HEK293 (cell line): ENCODE measurements around the gene OR6C4.
"Not testable (repeated sequence)": the region's sequence is repeated elsewhere in the genome, so short reads cannot be mapped to it uniquely, and the experiment has no call there.

Experiments
- BCL11A ChIP-seq: fragments of 450-650 bp; formaldehyde crosslinking; IDR thresholded peaks from 2 replicates; pipeline ENCODE4 v1.5.1; 2016; ENCODE audit warnings: low read depth, missing biosample characterization, missing genetic modification characterization
- HOXC10 ChIP-seq: sonication (generic); formaldehyde crosslinking; IDR thresholded peaks from 2 replicates; pipeline ENCODE4 v1.8.1; 2023; ENCODE audit warnings: mild to moderate bottlenecking, missing genetic modification reagents
- SP2 ChIP-seq: fragments of 450-650 bp; formaldehyde crosslinking; IDR thresholded peaks from 2 replicates; pipeline ENCODE4 v1.5.1; 2016; ENCODE audit warnings: missing biosample characterization, missing genetic modification characterization
- TCF7L2 ChIP-seq: IDR thresholded peaks from 2 replicates; pipeline ENCODE4 v1.6.1; 2011; ENCODE audit warnings: low read depth, mild to moderate bottlenecking, inconsistent platforms, low read length, moderate library complexity, borderline replicate concordance
- YY1 ChIP-seq: fragments of 450-650 bp; formaldehyde crosslinking; IDR thresholded peaks from 2 replicates; pipeline ENCODE4 v1.5.1; 2018; ENCODE audit warnings: missing biosample characterization, missing genetic modification characterization
- ZBTB1 ChIP-seq: fragments of 450-650 bp; formaldehyde crosslinking; IDR thresholded peaks from 2 replicates; pipeline ENCODE4 v1.5.1; 2016; ENCODE audit warnings: missing biosample characterization, missing genetic modification characterization
- ZNF335 ChIP-seq: fragments of 450-650 bp; formaldehyde crosslinking; conservative IDR thresholded peaks from 2 replicates; pipeline ENCODE4 v1.5.1; 2016; ENCODE audit warnings: missing biosample characterization, missing genetic modification characterization
- ZNF548 ChIP-seq: fragments of 450-650 bp; formaldehyde crosslinking; IDR thresholded peaks from 2 replicates; pipeline ENCODE4 v1.5.1; 2016; ENCODE audit warnings: missing biosample characterization, missing genetic modification characterization
- ZNF76 ChIP-seq: fragments of 450-650 bp; formaldehyde crosslinking; IDR thresholded peaks from 2 replicates; pipeline ENCODE4; 2016; ENCODE audit warnings: low read depth, missing biosample characterization, missing genetic modification characterization, borderline replicate concordance
- TF ChIP-seq, protein P1 (sequence below): fragments of 450-650 bp; formaldehyde crosslinking; IDR thresholded peaks from 2 replicates; pipeline ENCODE4 v1.5.1; 2016; ENCODE audit warnings: missing biosample characterization, missing genetic modification characterization
- TF ChIP-seq, protein P2 (sequence below): fragments of 450-650 bp; formaldehyde crosslinking; IDR thresholded peaks from 2 replicates; pipeline ENCODE4 v1.5.1; 2016; ENCODE audit warnings: missing biosample characterization, missing genetic modification characterization
- TF ChIP-seq, protein P3 (sequence below): fragments of 450-650 bp; formaldehyde crosslinking; IDR thresholded peaks from 2 replicates; pipeline ENCODE4 v1.5.1; 2016; ENCODE audit warnings: missing biosample characterization, missing genetic modification characterization, borderline replicate concordance
- TF ChIP-seq, protein P4 (sequence below): fragments of 450-650 bp; formaldehyde crosslinking; IDR thresholded peaks from 2 replicates; pipeline ENCODE4 v1.5.1; 2017; ENCODE audit warnings: missing biosample characterization, missing genetic modification characterization
- TF ChIP-seq, protein P5 (sequence below): fragments of 450-650 bp; formaldehyde crosslinking; IDR thresholded peaks from 2 replicates; pipeline ENCODE4; 2016; ENCODE audit warnings: missing biosample characterization, missing genetic modification characterization

DNA sequence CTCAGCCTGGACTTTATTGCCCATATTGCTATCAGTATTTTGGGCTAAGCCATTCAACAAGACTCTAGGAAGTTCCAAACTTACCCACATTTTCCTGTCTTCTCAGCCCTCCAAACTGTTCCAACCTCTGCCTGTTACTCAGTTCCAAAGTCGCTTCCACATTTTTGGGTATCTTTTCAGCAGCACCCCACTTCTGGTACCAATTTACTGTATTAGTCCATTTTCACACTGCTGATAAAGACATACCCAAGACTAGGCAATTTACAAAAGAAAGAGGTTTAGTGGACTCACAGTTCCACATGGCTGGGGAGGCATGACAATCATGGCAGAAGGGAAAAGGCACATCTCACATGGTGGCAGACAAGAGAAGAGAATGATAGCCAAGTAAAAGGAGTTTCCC, 21.3 kb downstream of the OR6C4 start:
- TF ChIP-seq, protein P1, sequence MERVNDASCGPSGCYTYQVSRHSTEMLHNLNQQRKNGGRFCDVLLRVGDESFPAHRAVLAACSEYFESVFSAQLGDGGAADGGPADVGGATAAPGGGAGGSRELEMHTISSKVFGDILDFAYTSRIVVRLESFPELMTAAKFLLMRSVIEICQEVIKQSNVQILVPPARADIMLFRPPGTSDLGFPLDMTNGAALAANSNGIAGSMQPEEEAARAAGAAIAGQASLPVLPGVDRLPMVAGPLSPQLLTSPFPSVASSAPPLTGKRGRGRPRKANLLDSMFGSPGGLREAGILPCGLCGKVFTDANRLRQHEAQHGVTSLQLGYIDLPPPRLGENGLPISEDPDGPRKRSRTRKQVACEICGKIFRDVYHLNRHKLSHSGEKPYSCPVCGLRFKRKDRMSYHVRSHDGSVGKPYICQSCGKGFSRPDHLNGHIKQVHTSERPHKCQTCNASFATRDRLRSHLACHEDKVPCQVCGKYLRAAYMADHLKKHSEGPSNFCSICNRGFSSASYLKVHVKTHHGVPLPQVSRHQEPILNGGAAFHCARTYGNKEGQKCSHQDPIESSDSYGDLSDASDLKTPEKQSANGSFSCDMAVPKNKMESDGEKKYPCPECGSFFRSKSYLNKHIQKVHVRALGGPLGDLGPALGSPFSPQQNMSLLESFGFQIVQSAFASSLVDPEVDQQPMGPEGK (tag by site-specific recombination): not testable (repeated sequence)
- TF ChIP-seq ZNF548 (tag by site-specific recombination); ZNF76; HOXC10 (CRISPR knock-in tag); TCF7L2; SP2 (tag by site-specific recombination); YY1 (tag by site-specific recombination); ZBTB1 (tag by site-specific recombination); ZNF335 (tag by site-specific recombination); BCL11A (tag by site-specific recombination): not testable (repeated sequence)
- TF ChIP-seq, protein P2, sequence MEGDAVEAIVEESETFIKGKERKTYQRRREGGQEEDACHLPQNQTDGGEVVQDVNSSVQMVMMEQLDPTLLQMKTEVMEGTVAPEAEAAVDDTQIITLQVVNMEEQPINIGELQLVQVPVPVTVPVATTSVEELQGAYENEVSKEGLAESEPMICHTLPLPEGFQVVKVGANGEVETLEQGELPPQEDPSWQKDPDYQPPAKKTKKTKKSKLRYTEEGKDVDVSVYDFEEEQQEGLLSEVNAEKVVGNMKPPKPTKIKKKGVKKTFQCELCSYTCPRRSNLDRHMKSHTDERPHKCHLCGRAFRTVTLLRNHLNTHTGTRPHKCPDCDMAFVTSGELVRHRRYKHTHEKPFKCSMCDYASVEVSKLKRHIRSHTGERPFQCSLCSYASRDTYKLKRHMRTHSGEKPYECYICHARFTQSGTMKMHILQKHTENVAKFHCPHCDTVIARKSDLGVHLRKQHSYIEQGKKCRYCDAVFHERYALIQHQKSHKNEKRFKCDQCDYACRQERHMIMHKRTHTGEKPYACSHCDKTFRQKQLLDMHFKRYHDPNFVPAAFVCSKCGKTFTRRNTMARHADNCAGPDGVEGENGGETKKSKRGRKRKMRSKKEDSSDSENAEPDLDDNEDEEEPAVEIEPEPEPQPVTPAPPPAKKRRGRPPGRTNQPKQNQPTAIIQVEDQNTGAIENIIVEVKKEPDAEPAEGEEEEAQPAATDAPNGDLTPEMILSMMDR (tag by site-specific recombination): not testable (repeated sequence)
- TF ChIP-seq, protein P3, sequence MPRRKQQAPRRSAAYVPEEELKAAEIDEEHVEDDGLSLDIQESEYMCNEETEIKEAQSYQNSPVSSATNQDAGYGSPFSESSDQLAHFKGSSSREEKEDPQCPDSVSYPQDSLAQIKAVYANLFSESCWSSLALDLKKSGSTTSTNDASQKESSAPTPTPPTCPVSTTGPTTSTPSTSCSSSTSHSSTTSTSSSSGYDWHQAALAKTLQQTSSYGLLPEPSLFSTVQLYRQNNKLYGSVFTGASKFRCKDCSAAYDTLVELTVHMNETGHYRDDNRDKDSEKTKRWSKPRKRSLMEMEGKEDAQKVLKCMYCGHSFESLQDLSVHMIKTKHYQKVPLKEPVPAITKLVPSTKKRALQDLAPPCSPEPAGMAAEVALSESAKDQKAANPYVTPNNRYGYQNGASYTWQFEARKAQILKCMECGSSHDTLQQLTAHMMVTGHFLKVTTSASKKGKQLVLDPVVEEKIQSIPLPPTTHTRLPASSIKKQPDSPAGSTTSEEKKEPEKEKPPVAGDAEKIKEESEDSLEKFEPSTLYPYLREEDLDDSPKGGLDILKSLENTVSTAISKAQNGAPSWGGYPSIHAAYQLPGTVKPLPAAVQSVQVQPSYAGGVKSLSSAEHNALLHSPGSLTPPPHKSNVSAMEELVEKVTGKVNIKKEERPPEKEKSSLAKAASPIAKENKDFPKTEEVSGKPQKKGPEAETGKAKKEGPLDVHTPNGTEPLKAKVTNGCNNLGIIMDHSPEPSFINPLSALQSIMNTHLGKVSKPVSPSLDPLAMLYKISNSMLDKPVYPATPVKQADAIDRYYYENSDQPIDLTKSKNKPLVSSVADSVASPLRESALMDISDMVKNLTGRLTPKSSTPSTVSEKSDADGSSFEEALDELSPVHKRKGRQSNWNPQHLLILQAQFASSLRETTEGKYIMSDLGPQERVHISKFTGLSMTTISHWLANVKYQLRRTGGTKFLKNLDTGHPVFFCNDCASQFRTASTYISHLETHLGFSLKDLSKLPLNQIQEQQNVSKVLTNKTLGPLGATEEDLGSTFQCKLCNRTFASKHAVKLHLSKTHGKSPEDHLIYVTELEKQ (tag by site-specific recombination): not testable (repeated sequence)
- TF ChIP-seq, protein P4, sequence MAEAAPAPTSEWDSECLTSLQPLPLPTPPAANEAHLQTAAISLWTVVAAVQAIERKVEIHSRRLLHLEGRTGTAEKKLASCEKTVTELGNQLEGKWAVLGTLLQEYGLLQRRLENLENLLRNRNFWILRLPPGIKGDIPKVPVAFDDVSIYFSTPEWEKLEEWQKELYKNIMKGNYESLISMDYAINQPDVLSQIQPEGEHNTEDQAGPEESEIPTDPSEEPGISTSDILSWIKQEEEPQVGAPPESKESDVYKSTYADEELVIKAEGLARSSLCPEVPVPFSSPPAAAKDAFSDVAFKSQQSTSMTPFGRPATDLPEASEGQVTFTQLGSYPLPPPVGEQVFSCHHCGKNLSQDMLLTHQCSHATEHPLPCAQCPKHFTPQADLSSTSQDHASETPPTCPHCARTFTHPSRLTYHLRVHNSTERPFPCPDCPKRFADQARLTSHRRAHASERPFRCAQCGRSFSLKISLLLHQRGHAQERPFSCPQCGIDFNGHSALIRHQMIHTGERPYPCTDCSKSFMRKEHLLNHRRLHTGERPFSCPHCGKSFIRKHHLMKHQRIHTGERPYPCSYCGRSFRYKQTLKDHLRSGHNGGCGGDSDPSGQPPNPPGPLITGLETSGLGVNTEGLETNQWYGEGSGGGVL (tag by site-specific recombination): not testable (repeated sequence)
- TF ChIP-seq, protein P5, sequence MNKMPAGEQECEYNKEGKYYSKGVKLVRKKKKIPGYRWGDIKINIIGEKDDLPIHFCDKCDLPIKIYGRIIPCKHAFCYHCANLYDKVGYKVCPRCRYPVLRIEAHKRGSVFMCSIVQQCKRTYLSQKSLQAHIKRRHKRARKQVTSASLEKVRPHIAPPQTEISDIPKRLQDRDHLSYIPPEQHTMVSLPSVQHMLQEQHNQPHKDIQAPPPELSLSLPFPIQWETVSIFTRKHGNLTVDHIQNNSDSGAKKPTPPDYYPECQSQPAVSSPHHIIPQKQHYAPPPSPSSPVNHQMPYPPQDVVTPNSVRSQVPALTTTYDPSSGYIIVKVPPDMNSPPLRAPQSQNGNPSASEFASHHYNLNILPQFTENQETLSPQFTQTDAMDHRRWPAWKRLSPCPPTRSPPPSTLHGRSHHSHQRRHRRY: not testable (repeated sequence)
